Mononuclear cell (primary cell): ENCODE measurements around the gene EYA2. TPM values are rescaled to one million over a fixed set of nuclear protein-coding genes. Genes with fewer than 3 reads are reported as not detected.

Experiments used
- H3K27me3 ChIP-seq: 2 replicates; pipeline ENCODE4 v1.6.0; 2011; ENCODE audit warnings: low read length, control low read depth; ENCODE audit not compliant: insufficient read depth
- H3K4me1 ChIP-seq: 2 replicates; pipeline ENCODE4 v1.5.1; 2011; ENCODE audit warnings: mild to moderate bottlenecking, low read length, control low read depth; ENCODE audit not compliant: insufficient read depth
- H3K4me3 ChIP-seq: 2 replicates; pipeline ENCODE4 v1.5.1; 2011; ENCODE audit warnings: mild to moderate bottlenecking, low read length, moderate library complexity
- H3K9me3 ChIP-seq: 2 replicates; pipeline ENCODE4 v1.5.1; 2011; ENCODE audit warnings: low read depth, mild to moderate bottlenecking, control low read depth, low read length
- total RNA-seq: library from RNA; depleted of rRNA; stranded (reverse); fragments of >200 nt; gene quantifications from one replicate; pipeline ENCODE4 v1.2.3, GENCODE V29; 2012

Gene EYA2
- total RNA-seq, 1 donor, result 0.10 TPM

DNA sequence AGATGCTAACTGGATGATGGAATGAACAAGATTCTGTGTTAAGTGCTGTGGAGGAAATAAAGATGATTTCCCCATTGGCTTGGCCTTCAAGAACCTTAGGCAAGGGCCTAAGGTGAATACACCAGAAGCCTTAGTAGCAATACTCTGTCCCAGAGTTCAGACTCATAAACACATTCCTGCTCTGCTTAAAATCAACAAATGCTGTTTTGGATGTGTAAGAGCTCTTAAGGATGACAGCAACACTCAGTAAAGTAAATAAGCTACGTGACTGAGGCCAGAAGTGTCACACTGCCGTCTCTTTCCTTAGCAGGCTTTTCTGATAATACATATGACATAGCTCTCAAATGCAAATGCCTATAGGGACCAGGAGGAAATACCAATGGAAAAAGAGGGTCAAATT, 90.6 kb downstream of the EYA2 start:
- Histone ChIP-seq H3K9me3 (no peaks in the 10 kb centered on the region), H3K27me3 (peaks cover 5% of the 10 kb centered on the region), H3K4me1 (no peaks in the 10 kb centered on the region), H3K4me3 (no peak overlapping the region)

DNA sequence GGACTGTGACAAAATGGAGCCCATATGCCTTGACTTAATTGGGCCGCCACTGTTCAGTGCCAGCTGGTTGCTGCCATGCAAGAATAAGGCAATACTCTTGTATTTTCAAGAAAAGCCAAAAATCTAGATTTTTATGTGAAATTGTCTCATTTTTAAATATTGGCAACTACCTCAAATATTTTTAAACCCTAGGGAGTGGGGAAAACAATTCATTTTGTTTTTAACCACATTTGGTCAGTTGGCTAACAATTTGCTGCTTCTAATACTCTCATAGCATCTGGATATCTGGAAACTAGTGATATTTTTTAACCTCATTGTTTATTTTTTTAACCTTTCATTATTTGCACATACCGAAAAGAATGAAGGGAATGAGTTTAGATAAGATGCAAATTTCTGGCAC, 91.0 kb downstream of the EYA2 start:
- Histone ChIP-seq H3K4me1 (no peaks in the 10 kb centered on the region), H3K27me3 (peaks cover 5% of the 10 kb centered on the region), H3K9me3 (no peaks in the 10 kb centered on the region), H3K4me3 (no peak overlapping the region)

GRCh38 chr20:46987001-46987400, 92.4 kb downstream of the EYA2 start:
- Histone ChIP-seq H3K27me3 (no peaks in the 10 kb centered on the region), H3K9me3 (no peaks in the 10 kb centered on the region), H3K4me1 (no peaks in the 10 kb centered on the region), H3K4me3 (no peak overlapping the region)

GRCh38 chr20:46990017-46990595, 95.5 kb downstream of the EYA2 start:
- H3K4me1 ChIP-seq, result no peaks in the 10 kb centered on the region
- H3K9me3 ChIP-seq, result no peaks in the 10 kb centered on the region
- no peak overlapping the region for H3K4me3 ChIP-seq
- no peaks in the 10 kb centered on the region for H3K27me3 ChIP-seq

DNA sequence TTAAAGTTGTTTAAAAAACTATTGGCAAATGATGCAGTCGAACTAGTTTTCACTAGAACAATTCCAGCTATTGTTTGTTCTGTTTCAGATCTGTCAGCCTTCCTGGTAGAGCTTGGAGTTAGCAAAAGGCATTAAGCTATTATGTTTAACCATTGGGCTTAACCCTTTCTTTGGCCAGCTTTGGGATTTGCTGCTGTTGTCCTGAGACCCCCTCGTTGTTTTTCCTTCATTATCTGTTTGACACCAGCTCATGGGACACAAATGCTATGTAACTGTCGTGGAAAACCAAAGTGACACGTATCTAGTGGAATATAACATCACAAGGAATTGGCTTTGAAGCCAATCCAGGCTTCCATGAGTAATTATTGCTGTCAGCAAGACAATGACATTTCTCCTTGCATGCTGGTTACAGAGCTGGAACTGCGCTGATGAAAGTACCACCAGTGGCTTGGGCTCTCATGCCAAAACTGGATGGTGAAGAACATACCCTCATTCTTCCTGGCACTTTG, 96.0 kb downstream of the EYA2 start:
- Histone ChIP-seq H3K9me3 (no peaks in the 10 kb centered on the region), H3K27me3 (no peaks in the 10 kb centered on the region), H3K4me1 (no peaks in the 10 kb centered on the region), H3K4me3 (no peak overlapping the region)

DNA sequence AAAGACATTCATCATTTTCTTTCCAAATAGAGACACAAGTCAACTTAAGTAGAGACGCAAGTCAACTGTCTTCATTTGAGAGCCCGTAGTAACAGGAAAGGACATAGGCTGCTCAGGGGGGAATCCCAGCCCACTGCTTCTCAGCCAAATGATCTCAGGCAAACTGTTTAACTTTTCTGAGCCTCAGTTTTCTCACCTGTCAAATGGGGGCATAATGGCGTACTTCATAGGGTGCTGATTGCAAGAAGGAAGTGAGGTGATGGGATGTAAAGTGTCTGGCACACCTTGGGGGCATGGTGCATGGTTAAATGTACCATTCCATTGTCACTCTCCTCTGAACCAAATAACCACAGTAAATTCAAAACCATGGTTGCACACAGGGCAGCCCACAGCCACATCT, 96.5 kb downstream of the EYA2 start:
- Histone ChIP-seq H3K9me3 (no peaks in the 10 kb centered on the region), H3K4me1 (no peaks in the 10 kb centered on the region), H3K27me3 (no peaks in the 10 kb centered on the region), H3K4me3 (no peak overlapping the region)

- Histone ChIP-seq H3K4me3 (no peak overlapping the region), H3K9me3 (no peaks in the 10 kb centered on the region), H3K27me3 (no peaks in the 10 kb centered on the region), H3K4me1 (no peaks in the 10 kb centered on the region)
Measured at GRCh38 chr20:46991880-46992639, 97.4 kb downstream of the EYA2 start.

- Histone ChIP-seq H3K27me3 (no peaks in the 10 kb centered on the region), H3K4me3 (no peak overlapping the region), H3K4me1 (no peaks in the 10 kb centered on the region)
Measured at GRCh38 chr20:46992640-46993035, 98.0 kb downstream of the EYA2 start.

GRCh38 chr20:46993465-46994095, 98.9 kb downstream of the EYA2 start:
- Histone ChIP-seq H3K4me1 (no peaks in the 10 kb centered on the region), H3K27me3 (no peaks in the 10 kb centered on the region), H3K9me3 (no peaks in the 10 kb centered on the region), H3K4me3 (no peak overlapping the region)

More at GRCh38 chr20:46992640-46993035, 98.0 kb downstream of the EYA2 start:
- H3K9me3 ChIP-seq, result no peaks in the 10 kb centered on the region

GRCh38 chr20:46994341-46994740, 99.7 kb downstream of the EYA2 start:
- Histone ChIP-seq H3K9me3 (no peaks in the 10 kb centered on the region), H3K27me3 (no peaks in the 10 kb centered on the region), H3K4me3 (no peak overlapping the region), H3K4me1 (no peaks in the 10 kb centered on the region)

GRCh38 chr20:46995561-46996142, 101.0 kb downstream of the EYA2 start:
- H3K9me3 ChIP-seq, result no peaks in the 10 kb centered on the region
- no peak overlapping the region for H3K4me3 ChIP-seq
- H3K27me3 ChIP-seq, result no peaks in the 10 kb centered on the region
- H3K4me1 ChIP-seq, result no peaks in the 10 kb centered on the region

- Histone ChIP-seq H3K27me3 (no peaks in the 10 kb centered on the region), H3K9me3 (no peaks in the 10 kb centered on the region), H3K4me1 (no peaks in the 10 kb centered on the region), H3K4me3 (no peak overlapping the region)
Measured at GRCh38 chr20:46997187-46997586, 102.5 kb downstream of the EYA2 start.

- Histone ChIP-seq H3K4me3 (no peak overlapping the region), H3K27me3 (no peaks in the 10 kb centered on the region), H3K4me1 (no peaks in the 10 kb centered on the region), H3K9me3 (no peaks in the 10 kb centered on the region)
Measured at GRCh38 chr20:46998477-46999240, 104.0 kb downstream of the EYA2 start.

DNA sequence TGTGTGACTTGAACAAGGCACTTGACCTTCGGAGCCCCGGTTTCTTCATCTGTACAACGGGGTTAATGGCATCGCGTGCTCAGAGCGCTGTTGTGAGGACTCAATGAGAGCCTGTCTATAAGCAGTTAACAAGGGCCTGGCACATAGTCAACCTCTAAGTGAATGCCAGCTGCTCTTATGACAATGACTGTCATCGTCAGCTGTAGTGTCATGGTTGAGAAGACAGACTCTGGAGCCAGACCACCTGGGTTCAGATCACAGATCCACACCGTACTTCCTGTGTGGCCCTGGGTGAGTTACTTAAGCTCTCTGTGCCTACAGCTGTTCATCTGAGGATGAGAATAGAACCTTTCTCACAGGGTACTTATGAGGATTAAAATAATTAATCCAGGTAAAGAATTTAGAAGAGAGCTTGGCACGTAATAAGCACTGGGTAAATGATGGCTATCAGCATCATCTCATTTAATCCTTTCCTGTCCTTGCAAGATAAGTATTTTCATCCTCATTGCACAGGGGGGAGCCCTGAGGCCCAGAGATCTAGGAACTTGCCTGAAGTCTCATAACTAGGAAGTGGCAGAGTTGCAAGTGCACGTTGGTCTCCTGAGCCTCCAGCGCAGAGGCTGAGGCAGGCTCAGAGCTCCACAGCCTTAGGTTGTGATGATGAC, 105.3 kb downstream of the EYA2 start:
- Histone ChIP-seq H3K4me3 (no peak overlapping the region), H3K9me3 (no peaks in the 10 kb centered on the region), H3K27me3 (no peaks in the 10 kb centered on the region), H3K4me1 (no peaks in the 10 kb centered on the region)
